Transverse colon (tissue), 4 donors: Measurements from ENCODE around the gene ITPR2.

Experiments
- CTCF ChIP-seq, 5 experiments: fragments of 200-600 bp in 3 of 5; fragments of 450-650 bp in 2 of 5; sonication (generic) in 3 of 5; IDR thresholded peaks; 1 replicate in 2 of 5; 2 replicates in 3 of 5; pipeline ENCODE4 v1.5.1; 2016 to 2017; ENCODE audit warnings: antibody characterized with exemption in 5 of 5, inconsistent platforms in 3 of 5, mild to moderate bottlenecking in 2 of 5, moderate library complexity in 1 of 5
- EP300 ChIP-seq: sonication (generic); formaldehyde crosslinking; IDR thresholded peaks from one replicate; pipeline ENCODE4 v1.6.1; 2017; ENCODE audit warnings: antibody characterized with exemption, low read depth
- POLR2A ChIP-seq: fragments of 450-650 bp; IDR thresholded peaks from one replicate; pipeline ENCODE4 v1.6.1; 2016; ENCODE audit warnings: antibody characterized with exemption, mild to moderate bottlenecking, moderate library complexity
- POLR2AphosphoS5 ChIP-seq, 3 donors: sonication (generic); formaldehyde crosslinking; IDR thresholded peaks; one replicate each; pipeline ENCODE4 v1.6.1; 2016; ENCODE audit warnings: antibody characterized with exemption in 3 of 3

- TF ChIP-seq POLR2AphosphoS5 (IDR thresholded peaks at IDR 0.05): no peak
- no peak for TF ChIP-seq CTCF (IDR thresholded peaks at IDR 0.05)
- no peak for TF ChIP-seq POLR2A
- no peak for TF ChIP-seq EP300
Observed at GRCh38 chr12:26383041-26383440, 450.0 kb downstream of the ITPR2 start.
